Measurements from ENCODE around the gene HNRNPA1.
"Not testable (repeated sequence)": the region's sequence is repeated elsewhere in the genome, so short reads cannot be mapped to it uniquely, and the experiment has no call there.

The HNRNPA1 gene

DNA sequence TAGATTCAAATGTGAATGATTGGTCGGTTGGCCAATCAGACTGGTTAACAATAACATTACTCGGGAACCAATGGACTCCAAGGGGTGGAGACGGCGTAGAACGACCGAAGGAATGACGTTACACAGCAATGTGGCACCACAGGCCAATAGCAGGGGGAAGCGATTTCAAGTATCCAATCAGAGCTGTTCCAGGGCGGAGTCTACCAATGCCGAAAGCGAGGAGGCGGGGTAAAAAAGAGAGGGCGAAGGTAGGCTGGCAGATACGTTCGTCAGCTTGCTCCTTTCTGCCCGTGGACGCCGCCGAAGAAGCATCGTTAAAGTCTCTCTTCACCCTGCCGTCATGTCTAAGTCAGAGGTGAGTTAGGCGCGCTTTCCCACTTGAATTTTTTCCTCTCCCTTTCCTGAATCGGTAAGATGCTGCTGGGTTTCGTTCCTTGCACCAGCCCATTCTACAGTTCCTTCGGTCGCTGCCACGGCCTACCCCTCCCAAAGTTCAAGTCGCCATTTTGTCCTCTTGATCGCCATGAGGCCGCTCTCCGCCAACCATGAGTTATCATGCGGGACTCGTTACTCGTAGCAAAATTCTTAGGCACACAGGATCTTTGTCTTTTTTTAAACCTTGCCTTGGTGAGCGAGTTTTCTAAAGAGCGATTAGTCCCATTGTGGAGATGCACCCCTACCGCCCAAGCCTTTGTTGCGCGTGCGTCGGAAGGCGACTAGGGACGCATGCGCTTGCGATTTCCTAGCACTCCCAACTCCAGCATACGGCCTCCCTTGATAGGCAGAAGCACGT lies at the start of gene HNRNPA1:
Gene HNRNPA1, plus strand, starts transcription at position 259 of the 793 bp plus-strand sequence. Its CDS starts 82 bp downstream, at position 341.
- DNase-seq (ENCODE audit: low read depth) = peak; percentile 87

DNA sequence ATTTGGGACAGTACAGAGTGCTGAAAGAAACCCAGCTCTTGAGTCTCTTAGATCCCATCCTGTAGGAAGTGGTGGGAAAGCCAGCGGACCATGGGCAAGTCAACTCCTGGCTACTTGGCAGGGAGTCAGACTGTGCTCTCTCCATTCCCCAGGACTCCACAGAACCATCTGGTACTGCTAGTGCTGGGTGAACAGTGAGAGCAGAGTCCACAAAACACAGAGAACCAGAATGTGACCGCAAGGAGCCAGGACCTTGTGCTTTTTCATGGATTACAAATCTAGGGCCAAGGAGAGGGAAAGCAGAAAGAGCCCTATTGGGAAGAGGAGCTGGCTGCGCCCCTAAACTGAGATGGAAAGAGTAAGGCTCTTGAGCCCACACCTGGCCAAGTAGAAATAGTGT lies 49.3 kb upstream of the HNRNPA1 start:
- DNase-seq (ENCODE audit: low read depth) = not testable (repeated sequence)

DNA sequence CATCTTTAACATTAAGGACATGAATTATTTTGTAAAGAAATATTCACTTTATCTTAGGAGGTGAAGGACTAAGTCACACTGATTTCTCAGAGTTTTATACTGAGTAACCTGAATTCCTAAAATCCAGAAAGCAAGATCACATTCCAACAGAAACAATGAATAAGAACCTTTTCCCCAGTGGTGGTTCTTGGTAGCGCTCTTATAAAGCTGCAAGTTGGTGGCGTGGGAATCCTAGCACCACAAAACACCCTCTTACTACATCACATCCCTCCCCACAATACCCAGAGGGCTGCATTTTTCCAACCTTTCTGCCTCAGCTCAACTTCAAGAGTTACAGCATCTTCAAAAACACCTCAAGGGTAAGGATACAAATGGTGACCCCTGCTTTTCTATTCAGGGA lies 47.7 kb upstream of the HNRNPA1 start:
- DNase-seq (ENCODE audit: low read depth) = no peak

DNA sequence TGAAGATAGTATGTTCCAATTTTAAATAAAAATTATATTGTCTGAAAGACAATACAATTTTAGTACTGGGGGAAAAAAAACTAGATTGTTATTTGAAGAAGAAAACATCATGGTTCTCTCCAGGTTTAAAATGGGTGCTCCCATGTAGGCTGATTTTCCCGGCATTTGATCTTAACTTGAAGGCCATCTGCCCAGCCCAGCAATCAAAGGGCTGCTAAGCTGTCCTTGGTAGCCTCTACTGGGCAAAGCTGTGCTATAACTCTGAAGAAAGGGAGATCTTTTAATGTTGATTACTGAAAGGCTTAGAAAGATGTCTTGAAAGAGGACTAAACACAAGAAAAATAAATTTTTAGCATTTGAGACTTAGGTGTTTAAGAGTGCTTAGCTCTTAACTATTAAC lies 42.0 kb upstream of the HNRNPA1 start:
- no peak for DNase-seq (ENCODE audit: low read depth)

DNA sequence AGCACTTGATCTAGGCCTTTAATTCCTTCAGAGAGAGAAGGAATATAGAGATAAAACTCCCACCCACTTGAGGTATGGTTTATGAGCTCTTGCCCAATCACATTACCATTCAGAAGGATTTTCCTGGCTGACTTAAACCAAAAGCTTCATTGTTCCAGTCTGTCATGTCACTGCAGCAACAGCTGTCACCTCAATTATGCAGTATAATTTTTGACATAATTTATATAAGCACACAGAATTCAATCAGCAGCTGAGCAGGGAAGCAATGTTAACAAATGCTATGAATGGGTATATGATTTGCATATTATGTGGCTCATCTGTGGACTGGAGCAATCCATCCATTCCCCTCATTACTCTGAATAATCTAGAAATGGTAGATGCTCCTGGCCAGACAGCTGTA lies 40.9 kb upstream of the HNRNPA1 start:
- DNase-seq (ENCODE audit: low read depth) = no peak

DNA sequence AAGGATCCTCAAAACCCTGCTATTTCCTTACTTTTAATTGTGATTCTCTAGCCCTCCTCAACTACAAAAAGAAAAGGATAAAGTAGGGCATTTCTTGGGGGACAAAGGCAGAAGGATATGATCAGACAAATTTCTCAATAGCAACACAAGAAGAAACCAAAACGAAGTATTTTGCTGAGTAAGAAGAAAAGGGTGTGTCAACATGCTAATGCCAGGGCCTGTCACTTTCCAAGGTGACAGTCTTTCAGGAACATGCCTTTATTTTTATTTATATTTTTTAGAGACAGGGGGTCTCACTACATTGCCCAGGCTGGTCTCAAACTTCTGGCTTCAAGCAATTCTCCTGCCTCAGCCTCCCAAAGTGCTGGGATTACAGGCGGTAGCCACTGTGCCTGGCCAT lies 40.4 kb upstream of the HNRNPA1 start:
- DNase-seq (ENCODE audit: low read depth) = no peak

DNA sequence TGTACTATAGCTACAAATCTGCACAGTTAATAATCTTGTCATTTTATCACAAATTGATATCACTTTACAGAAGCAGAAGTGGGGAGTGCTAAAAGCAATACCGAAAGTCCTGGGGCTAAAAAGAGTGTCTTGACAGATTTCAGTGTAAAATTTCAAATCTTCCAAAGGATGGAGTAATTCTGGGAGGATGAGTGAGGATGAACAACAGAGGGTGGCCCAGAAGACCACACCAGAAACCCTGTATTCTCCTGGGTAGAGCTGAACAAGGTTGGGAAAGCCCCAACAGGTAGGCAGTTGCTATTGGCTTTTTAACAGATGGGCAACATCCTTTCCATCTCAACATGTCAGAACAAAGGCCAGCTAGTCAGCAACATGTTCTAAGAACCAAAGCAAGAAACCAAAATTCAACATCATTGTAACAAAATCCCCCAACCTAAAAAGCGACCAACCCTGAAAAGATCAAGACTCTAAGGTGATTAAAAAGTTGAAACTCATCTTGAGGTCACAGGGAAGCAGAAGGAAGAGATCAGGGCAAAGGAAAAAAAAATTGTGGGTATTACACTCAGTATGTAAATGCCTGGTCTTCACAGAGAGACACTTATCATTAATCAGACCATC lies 39.4 kb upstream of the HNRNPA1 start:
- DNase-seq (ENCODE audit: low read depth) = no peak

DNA sequence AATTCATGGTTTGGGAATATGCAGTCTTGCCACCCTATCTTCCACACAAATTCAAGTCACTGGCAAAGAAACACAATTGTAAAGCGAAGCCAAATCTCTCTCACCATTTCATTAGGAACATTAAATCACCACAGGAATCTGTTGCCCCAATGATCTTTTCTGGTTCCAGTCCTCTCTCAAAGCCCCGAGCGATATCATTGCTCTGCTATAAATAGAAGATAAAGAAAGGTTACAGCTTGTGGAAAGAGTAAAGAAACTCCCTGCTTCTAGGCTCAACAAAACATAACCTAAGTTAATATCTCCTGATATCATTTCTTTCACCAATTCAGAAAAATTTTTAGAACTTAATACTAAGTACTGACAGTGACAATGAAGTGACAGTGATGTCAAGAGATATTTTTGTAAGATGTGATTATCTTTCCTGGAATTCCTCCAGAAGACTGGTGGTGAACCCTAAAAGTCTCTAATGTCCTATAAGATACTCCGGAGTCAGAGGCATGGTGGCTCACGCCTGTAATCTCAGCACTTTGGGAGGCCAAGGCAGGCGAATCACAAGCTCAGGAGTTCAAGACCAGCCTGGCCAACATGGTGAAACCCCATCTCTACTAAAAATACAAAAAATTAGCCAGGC lies 34.4 kb upstream of the HNRNPA1 start:
- DNase-seq (ENCODE audit: low read depth) = no peak

DNA sequence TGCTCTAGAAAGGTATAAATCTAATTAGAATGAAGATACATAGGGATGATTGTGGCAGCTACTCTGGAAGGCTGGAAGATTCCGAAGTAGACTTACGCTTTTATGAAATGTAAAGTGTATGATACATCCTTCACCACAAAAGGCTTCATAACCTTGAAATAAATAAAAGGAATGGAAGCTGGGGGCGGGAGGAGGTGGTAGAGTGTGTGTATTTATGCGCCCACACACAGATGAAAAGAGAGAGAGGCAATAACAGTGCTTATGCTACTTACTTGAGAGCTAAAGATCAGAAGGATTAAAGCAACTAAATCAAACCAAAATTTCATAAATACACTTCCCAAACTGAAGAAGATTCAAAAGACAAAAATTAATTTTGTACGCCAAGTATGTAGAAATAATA lies 31.0 kb upstream of the HNRNPA1 start:
- no peak for DNase-seq (ENCODE audit: low read depth)

DNA sequence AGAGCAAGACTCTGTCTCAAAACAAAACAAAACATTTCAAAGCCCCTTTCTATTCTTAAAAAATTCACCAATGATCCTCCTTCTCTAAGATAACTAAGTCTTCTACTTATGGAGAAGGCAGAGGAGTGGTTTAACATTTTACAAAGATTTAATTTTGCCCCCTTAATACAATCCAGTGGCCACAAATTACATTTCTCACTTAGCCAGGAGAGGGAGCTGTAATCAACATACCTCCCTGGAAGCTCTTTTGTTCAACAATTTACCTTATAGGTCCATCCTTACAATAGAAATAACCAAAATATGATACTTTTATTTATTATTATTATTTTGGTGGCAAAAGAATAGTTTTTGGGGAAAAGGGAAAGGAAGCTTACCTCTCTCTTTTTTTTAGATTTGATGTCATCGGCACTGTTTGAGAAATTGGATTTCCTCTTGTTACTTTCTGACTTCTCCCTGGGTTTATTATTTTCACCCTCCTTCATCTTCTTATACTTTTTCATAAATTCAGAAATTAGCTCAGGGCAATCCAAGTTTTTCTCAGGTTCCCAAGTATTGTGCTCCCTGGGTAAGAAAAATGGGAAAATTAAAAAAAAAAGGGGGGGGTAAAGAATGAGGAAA lies 28.8 kb upstream of the HNRNPA1 start:
- DNase-seq (ENCODE audit: low read depth) = no peak

DNA sequence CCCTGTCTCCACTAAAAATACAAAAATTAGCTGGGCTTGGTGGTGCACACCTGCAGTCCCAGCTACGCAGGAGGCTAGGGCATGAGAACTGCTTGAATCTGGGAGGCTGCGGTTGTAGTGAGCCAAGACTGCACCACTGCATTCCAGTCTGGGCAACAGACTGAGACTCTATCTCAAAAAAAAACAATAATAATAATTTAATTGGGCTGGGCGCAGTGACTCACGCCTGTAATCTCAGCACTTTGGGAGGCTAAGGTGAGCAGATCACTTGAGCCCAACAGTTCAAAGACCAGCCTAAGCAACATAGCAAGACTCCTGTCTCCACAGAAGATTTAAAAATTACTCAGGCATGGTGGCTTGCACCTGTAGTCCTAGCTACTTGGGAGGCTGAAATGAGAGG lies 27.3 kb upstream of the HNRNPA1 start:
- no peak for DNase-seq (ENCODE audit: low read depth)

DNA sequence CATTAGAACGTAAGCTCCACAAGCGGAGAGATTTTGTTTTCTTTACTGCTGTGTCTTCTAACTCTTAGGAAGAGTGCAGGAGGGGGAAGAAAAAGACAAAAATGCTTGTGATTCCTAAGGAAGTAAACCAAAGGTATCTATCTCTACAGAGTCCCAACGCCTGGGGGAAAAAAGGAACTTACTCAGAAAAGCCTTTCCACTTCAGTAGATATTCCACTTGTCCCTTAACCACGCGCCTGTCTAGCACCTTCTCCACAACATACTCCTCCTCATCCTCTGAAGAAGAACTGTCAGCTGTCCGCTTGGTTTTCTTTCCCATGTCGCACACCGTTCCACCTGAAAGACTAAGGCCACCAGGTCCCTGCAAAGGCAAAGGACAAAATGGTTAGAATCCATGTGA lies 23.2 kb upstream of the HNRNPA1 start:
- no peak for DNase-seq (ENCODE audit: low read depth)

DNA sequence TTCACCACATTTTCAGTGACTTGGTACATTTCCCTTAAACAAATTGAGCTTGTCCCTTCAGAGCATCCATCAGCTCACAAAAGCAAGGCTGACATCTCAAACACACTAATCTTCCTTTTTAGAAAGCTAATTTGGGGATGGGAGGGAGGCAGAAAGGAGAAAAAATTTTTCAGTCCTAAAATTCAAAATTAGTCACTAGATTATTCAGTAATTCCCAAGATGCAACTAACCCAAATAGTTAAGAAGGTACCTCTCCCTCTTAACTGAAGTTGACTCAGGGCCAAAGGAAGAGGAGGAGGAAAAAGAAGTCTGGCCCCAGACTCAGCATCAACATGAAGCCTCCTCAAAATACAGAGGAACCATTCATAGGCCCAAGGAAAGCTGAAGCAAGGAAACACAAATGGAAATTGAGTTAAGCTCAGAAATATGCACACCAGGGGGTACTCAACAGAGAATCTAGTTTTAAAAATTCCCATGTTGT lies 22.3 kb upstream of the HNRNPA1 start:
- no peak for DNase-seq (ENCODE audit: low read depth)

DNA sequence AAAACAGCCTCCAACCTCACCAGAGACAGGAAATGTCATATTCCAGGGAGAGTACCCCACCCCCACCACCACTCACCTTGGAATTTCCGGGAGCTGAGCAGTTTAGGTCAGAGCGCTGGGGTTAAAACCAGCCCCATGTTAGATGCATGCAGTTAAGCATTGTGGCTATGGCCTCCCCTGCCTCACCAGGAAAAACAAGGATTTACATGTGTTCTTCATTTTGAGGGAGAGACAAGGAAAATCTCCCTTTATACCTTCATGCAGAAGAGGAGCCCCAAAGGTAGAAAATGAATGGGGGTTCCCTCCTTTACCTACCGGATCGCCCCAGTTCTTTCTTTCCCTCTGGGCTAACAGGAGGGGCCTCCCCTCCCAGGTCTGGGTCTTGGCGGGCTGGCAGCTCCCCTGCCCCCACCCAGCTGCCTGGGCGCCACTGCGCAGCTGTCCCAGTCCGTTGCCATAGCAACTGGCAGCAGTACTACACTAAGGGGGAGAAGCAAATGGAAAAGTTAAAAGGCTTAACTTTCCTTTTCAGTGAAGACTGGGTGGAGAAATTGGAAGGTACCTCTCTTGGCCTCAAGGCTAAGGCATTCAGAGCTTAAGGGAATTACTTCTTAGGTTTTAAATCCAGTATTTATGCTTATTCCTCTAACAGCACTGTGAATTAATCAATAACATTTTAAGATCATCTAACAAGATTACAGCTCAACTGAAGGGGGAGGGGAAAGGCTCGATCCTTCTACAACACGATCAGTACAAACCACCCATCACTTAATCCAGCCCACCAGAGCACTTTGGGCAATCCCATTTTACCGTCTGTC lies 21.1 kb upstream of the HNRNPA1 start:
- peak; percentile 35 for DNase-seq (ENCODE audit: low read depth)

DNA sequence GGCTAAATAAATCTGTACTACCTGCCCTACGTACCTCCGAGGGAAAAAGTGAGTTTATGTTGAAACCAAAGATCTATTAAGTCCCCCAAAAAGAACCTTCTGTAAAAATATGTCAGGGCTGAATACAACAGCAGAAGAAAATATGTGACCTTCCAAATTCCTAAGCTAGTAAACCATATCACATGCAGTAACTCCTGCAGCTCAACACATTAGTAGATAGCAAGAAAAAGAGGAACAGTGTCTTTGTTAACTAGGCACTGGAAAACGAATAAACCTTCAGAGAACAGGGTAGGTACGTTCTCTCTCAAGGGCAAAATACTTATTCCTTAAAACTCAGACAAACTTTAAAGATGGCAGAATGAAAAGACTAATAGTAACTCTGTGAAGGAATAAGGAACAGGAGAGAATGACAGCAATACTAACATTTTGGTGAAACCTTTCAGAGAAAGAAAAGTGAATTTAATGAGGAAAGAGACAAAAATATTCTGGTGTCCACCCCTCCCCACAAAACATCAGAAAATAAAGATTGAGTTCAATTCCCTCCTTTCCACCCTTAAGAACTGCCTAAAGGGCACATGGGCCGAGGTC lies 18.6 kb upstream of the HNRNPA1 start:
- no peak for DNase-seq (ENCODE audit: low read depth)

DNA sequence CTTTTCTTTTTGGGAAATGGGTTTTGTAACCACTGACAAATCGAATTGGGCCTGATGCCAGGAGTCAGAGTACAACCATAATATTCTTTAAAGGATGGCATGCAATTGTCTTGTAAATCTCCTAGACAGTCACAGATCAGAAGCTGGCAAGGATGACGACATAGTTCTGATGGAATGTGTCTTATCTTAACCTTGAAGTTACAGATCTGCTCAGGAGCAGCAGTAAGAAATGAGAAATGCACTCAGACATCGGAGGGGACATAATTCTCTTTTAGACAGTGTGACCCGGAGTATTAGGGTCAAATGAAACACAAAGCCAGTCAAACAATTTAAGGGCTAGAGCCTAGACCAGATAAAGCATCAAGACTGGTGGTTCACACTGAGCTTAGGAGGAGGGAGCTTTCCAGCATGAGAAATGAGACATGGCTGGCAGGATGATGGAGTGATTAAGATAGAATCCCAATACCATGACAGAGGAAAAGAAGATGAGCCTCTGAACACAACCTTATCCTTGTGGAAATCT lies 18.1 kb upstream of the HNRNPA1 start:
- DNase-seq (ENCODE audit: low read depth) = no peak

DNA sequence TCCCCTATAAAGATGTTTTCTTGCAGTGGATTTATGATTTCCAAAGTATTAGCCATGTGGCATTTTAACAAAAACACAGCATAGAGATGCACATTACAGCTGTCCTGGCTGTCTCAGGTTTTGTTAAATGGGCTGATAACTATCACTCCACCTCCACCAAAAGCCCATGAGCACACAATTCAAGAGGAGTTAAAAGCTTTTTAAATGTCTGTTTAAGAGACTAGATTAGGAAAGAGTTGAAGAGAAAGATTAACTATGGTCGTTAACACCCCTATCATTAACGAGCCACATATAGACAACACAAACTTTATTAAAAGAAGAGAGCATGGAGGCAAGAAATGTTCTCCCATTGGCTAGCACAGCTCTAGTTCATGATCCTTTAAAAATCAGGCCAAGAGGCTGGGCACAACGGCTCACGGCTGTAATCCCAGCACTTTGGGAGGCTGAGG lies 15.1 kb upstream of the HNRNPA1 start:
- no peak for DNase-seq (ENCODE audit: low read depth)

DNA sequence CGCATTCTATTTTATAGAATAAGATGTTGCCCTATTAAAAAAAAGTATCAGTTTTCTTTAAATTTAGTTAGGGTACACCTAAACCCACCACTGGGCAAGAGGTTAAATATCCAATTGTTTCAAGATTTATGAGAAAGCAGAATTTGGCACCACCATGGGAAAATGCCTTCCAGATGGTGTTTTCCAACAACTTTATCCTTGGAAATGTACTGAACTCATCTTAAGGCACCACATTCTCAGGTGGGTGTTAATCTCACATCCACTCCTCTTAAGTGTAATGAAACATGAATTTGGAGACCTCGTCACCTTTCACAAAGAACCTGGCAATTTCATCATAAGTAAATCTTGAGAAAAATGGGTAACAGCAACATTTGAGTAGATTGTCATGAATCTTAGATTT lies 13.7 kb upstream of the HNRNPA1 start:
- DNase-seq (ENCODE audit: low read depth) = no peak

DNA sequence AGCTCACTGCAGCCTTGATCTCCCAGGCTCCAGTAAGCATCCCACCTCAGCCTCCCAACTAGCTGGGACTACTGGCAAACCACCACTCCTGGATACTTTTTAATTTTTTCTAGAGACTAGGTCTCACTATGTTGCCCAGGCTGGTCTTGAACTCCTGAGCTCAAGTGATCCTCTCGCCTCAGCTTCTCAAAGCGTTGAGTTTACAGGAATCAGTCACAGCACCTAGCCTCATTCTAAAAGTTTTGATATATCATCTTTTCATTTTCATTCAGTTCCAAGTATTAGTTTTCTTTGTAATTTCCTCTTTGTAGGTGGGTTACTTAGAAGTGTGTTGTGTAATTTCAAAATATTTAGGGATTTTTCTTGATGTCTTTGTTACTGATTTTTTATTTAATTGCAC lies 10.2 kb upstream of the HNRNPA1 start:
- DNase-seq (ENCODE audit: low read depth) = no peak

DNA sequence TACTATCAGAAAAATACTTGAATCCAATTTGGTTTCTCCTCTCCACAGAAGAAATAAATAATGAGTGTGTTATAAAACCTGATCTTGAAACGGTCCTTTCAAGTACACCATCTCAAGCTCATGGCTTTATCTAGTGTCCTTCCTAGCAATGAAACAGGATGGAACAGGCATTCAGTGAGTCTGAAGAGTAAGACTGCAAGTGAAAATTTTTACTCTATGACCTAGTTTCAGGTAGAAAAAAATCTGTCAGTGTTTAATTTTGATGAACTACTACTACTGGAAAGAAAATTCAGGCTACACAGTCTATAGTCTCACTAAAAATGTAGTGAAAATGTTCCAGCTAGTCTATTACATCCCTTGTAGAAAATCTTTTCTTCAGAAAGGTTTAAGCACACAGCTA lies 8.3 kb upstream of the HNRNPA1 start:
- DNase-seq (ENCODE audit: low read depth) = no peak

DNA sequence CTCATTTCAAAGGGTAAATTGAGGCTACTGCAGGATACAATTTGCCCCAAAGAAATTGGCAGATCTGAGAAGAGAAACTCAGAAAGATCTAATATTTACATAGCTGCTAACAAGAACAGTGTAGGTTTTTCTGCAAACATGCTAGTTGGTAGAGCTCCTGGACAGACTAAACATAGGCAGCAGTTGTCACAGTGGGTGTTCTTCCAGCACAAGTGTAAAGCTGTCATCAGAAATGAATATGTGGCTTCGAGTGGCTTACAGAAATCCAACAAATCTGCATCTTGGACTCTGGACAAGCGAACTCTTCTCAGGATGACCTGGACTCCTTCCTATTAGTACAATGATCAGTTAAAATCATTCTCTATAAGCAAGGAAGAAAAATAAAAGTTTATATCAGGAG lies 6.5 kb upstream of the HNRNPA1 start:
- DNase-seq (ENCODE audit: low read depth) = no peak
